Stimulated activated CD4-positive, alpha-beta T cell treated with anti-CD3 and anti-CD28 coated beads, TNF-alpha, amount 100 ng/mL, for 48 hours (primary cell): Measurements from ENCODE around the gene PLPPR4.
"Not testable (repeated sequence)": the region's sequence is repeated elsewhere in the genome, so short reads cannot be mapped to it uniquely, and the experiment has no call there.

Experiments used
- DNase-seq, 3 donors: peaks; one replicate each; pipeline ENCODE4 v3.0.0-alpha.2; 2020; ENCODE audit warnings: low read depth in 3 of 3

The PLPPR4 gene

GRCh38 chr1:99264201-99265021, at the start of gene PLPPR4:
TSS of gene PLPPR4 (plus strand) at chr1:99264492. CDS start at chr1:99264594, 102 bp downstream.
- DNase-seq = no peak

DNA sequence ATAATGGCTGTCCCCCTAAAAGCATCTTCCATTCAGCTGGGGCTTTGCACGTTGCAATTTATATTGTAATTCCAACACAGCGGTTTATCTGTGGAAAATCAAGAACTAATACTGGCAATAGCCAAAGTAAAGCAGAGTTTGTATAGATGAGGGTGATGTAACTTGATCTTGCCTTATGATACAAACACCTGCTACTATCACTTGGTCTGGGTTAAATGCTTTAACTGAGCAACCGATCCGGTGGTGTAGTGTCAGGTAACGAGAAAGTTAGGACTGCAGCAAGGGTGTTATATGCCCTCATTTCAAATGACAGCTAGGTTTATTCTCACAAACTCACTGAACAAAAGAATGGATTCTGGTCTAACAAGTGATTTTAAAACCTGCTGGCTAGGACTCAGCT, 47.3 kb upstream of the PLPPR4 start:
- no peak for DNase-seq

- no peak for DNase-seq
Measured at GRCh38 chr1:99217599-99217998, 46.7 kb upstream of the PLPPR4 start.

- no peak for DNase-seq
Measured at GRCh38 chr1:99218572-99218971, 45.7 kb upstream of the PLPPR4 start.

GRCh38 chr1:99218999-99219398, 45.3 kb upstream of the PLPPR4 start:
- no peak for DNase-seq

GRCh38 chr1:99227056-99227897, 37.0 kb upstream of the PLPPR4 start:
- DNase-seq = no peak

DNA sequence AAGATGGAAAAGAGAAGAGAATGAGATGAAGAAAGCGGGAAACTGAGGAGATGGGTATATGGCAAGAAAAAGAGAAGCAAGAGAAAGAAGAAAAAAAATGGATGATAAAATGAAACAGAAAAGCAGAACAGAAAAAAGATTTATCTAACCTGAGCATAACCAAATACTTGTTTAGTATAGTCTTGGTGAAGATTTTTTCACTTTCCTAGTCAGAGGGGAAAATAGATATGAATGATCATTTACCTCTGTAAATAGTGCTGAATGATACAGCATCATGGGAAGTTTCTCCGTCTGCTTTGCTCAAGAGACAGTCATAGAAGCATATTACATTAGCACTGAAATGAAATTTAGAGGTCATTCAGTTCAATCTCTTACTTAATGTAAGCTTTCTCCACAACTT, 36.1 kb upstream of the PLPPR4 start:
- no peak for DNase-seq

- no peak for DNase-seq
Measured at GRCh38 chr1:99229122-99229521, 35.2 kb upstream of the PLPPR4 start.

DNA sequence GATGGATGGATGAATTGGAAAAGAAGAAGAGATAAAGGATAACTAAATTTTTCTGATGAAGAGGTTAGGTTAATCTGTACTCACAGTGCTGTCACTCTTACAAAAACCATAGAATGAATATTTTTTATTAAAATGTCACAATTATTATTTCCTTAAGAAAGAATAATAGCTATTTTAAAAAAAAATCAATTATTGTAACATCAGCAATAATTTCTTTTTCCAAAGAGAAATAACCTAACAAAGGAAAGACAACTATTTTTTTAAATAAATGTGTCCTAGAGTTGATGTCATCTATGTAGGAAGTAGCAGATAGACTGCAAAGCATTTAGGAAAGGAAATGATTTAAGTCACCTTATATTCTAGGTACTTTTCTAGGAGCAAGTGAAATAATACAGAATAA, 33.6 kb upstream of the PLPPR4 start:
- no peak for DNase-seq

- no peak for DNase-seq
Measured at GRCh38 chr1:99232172-99232571, 32.1 kb upstream of the PLPPR4 start.

GRCh38 chr1:99233446-99233845, 30.8 kb upstream of the PLPPR4 start:
- DNase-seq = no peak

GRCh38 chr1:99236756-99237155, 27.5 kb upstream of the PLPPR4 start:
- no peak for DNase-seq

- DNase-seq = no peak
Measured at GRCh38 chr1:99239690-99240089, 24.6 kb upstream of the PLPPR4 start.

DNA sequence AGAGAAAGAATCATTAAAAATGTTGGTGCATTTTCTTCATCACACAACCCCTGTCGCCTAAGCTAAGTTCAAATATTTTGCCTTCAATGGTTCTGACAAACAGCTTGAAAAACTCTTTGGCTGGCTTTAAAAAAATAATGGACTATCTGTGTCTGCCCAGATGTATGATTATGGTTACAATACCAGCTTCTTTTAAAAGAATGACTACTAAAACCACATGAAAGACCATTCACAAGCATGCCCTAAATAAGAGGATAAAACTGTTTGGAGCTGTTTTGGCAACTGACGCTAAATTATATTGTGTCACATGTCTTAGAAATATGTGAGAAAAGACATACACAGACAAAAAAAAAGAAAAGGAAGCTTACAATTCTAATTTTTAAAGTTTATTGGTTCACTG, 23.7 kb upstream of the PLPPR4 start:
- no peak for DNase-seq

- DNase-seq = no peak
Measured at GRCh38 chr1:99246152-99246551, 18.1 kb upstream of the PLPPR4 start.

GRCh38 chr1:99247199-99247598, 17.1 kb upstream of the PLPPR4 start:
- no peak for DNase-seq

GRCh38 chr1:99250728-99251127, 13.6 kb upstream of the PLPPR4 start:
- DNase-seq = no peak

GRCh38 chr1:99251308-99251707, 13.0 kb upstream of the PLPPR4 start:
- DNase-seq = no peak

GRCh38 chr1:99252630-99253029, 11.7 kb upstream of the PLPPR4 start:
- DNase-seq = no peak

DNA sequence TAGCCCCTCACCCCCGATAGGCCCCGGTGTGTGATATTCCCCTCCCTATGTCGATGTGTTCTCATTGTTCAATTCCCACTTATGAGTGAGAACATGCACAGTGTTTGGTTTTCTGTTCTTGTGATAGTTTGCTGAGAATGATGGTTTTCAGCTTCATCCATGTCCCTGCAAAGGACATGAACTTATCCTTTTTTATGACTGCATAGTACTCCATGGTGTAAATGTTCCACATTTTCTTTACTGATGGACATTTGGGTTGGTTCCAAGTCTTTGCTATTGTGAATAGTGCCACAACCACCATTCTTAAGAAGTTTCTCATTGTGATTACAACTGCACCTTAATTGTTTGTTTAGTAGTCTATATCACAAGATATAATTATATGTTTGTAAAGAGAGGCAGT, 3.9 kb upstream of the PLPPR4 start:
- DNase-seq = not testable (repeated sequence)

GRCh38 chr1:99265124-99265523, 832 bp downstream of the PLPPR4 start:
- no peak for DNase-seq

DNA sequence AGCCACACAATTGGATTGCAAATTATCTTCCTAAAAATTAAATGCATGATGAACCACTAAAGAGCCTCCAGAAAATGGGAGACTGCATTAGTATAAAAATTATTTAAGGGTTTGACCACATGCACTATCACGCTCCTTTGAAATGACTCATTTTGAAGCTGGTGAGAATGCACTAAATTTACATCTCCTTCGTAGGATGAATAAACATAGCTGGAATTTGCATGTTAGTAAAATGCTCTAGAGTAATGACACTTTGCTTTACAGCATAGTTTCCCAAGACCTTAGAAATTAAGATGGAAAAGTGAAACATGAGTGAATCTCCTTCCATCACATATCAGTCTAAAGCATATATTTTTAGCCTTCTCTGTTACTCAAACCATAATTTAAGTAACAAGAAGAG, 2.4 kb downstream of the PLPPR4 start:
- no peak for DNase-seq

- no peak for DNase-seq
Measured at GRCh38 chr1:99268021-99268420, 3.7 kb downstream of the PLPPR4 start.
